ENCODE measurements around the gene ZNF217. TPM values are rescaled to one million over a fixed set of nuclear protein-coding genes. Genes with fewer than 3 reads are reported as not detected.
"Not testable (repeated sequence)": the region's sequence is repeated elsewhere in the genome, so short reads cannot be mapped to it uniquely, and the experiment has no call there.

ZNF217 gene
- total RNA-seq, 1 experiment from 2014 or later = 27.0 TPM

DNA sequence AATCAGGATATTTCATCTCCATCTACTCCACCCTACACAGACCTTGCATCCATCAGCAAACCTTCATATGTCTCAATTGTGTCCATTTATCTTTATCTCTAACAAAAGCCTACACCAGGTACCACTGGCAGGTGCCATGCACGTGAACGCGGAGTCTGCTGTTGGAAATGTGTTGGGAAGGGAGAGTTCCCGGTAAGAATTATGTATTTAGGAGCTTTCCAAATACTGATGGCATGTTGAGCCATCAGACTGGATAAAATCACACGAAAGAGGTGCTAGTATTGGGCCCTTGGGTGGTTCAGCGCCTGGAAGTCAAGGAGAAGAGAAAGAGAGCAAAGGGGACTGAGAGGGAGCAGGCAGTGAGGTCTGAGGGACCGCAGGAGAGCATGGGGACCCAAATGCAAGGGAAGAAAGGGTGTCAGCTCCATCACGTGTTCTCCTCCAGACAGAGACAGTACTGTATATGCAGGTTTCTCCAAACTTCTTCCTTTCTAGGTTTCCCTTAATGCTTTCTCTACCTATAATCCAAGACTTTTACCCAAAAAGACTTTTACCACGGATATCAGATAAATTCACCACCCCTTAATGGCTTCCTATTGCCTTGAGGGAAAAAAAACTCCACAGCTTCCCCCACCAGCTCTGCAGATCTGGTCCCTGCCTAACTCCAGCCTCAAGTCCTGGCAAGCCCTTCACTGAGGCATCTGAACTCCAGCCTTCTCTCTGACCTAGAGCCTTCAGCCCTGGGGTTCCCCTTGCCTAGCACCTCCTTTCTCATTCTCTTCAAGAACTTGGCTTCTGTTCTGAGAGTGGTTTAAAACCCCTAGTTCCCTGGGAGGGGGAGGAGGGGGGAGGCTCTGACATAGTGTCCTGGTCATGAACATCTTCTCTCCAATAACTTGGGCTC is 4.8 kb upstream of the ZNF217 start:
- no peaks in the 10 kb centered on the region for H3K9me3 ChIP-seq (ENCODE audit: low read depth, low read length, poor library complexity, severe bottlenecking)
- POLR2A ChIA-PET (ENCODE audit: low non-redundant PET) = no interaction called here
- H3K36me3 ChIP-seq (ENCODE audit: insufficient read depth, low read length, poor library complexity, severe bottlenecking) = no peaks in the 10 kb centered on the region
- peak overlapping the region; percentile 38 for H3K27ac ChIP-seq (ENCODE audit: low read depth, low read length, poor library complexity, severe bottlenecking)
- TF ChIP-seq, protein P1, sequence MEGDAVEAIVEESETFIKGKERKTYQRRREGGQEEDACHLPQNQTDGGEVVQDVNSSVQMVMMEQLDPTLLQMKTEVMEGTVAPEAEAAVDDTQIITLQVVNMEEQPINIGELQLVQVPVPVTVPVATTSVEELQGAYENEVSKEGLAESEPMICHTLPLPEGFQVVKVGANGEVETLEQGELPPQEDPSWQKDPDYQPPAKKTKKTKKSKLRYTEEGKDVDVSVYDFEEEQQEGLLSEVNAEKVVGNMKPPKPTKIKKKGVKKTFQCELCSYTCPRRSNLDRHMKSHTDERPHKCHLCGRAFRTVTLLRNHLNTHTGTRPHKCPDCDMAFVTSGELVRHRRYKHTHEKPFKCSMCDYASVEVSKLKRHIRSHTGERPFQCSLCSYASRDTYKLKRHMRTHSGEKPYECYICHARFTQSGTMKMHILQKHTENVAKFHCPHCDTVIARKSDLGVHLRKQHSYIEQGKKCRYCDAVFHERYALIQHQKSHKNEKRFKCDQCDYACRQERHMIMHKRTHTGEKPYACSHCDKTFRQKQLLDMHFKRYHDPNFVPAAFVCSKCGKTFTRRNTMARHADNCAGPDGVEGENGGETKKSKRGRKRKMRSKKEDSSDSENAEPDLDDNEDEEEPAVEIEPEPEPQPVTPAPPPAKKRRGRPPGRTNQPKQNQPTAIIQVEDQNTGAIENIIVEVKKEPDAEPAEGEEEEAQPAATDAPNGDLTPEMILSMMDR (conservative IDR thresholded peaks at IDR 0.05; ENCODE audit: low read depth, low read length) = no peak
- no peak for TF ChIP-seq EZH2 (IDR thresholded peaks at IDR 0.05; ENCODE audit: borderline replicate concordance, low read depth, low read length, poor library complexity, severe bottlenecking)
- DNase-seq (ENCODE audit: low spot score) = no peak
- H3K4me3 ChIP-seq (ENCODE audit: low read depth, low read length, poor library complexity, severe bottlenecking) = no peak overlapping the region
- intact Hi-C loops (cut with micrococcal nuclease; ENCODE audit: unreplicated experiment) = loop anchor here (5.0 to 10.0 kb wide), 3 partner anchors 79 to 229 kb away; no protein-coding TSS in a partner anchor
- CTCF ChIA-PET = no interaction called here
- no peaks in the 10 kb centered on the region for H3K27me3 ChIP-seq (replicated peaks; ENCODE audit: insufficient read depth, low read depth, low read length, poor library complexity)
- no TSS peak for BruUV-seq (replicated peaks)
- H3K4me1 ChIP-seq (ENCODE audit: insufficient read depth, low read length, poor library complexity, severe bottlenecking) = peaks cover 29% of the 10 kb centered on the region

DNA sequence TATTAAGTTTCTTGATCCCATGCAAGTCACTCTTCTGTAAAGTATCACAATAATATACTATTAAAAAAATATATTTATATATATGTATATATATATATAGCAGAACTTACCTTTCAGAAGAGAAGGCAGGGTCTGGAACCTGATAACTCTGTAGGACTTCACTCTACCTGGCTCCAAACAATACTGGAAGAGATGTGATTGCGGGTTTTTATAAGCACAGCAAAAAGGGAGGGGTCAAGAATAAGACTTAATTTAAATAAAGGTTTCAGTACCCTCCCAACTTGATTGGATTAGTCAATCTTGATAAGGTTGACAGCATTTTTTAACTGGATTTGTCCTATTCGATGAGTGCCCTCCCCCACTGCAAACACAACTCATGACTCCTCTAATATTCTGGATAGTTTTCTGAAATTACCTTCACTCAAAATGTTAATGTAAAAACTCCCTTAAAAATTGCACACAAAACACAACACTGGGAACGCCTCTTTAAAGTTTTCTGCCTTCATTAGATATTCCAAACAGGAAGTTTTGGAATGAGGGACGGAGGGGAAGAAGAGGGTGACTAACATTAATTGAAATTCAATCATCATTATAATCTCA is 4.0 kb upstream of the ZNF217 start:
- intact Hi-C loops (cut with micrococcal nuclease; ENCODE audit: unreplicated experiment) = loop anchor here (5.0 to 10.0 kb wide), 3 partner anchors 80 to 230 kb away; no protein-coding TSS in a partner anchor
- BruUV-seq (replicated peaks) = no TSS peak

DNA sequence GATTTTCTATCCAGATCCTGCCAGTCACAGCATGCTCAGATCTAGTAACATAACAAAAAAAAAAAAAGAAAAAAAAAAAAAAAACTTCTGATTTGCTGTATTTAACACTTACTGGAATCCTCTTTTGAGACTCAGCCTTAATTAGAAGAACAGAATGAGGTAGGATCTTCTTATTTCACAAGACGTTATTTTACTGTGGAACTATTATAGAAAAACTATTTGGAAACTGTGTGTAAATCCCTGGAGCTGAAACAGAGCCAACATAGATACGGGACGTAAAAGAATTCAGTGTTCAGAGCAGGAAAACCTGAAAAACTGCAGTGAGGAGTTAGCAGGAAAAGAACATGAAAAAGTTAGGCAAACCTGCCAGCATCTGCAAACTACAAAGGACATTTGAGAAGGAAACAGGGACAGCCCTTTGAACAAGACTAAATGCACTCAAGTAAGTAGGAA is 3.4 kb upstream of the ZNF217 start:
- ChIA-PET POLR2A (ENCODE audit: low non-redundant PET) (no interaction called here), CTCF (no interaction called here)
- Histone ChIP-seq H3K4me3 (ENCODE audit: low read depth, low read length, poor library complexity, severe bottlenecking) (peak overlapping the region; percentile 79), H3K27ac (ENCODE audit: low read depth, low read length, poor library complexity, severe bottlenecking) (peak overlapping the region; percentile 86), H3K27me3 (replicated peaks; ENCODE audit: insufficient read depth, low read depth, low read length, poor library complexity) (no peaks in the 10 kb centered on the region), H3K9me3 (ENCODE audit: low read depth, low read length, poor library complexity, severe bottlenecking) (no peaks in the 10 kb centered on the region), H3K36me3 (ENCODE audit: insufficient read depth, low read length, poor library complexity, severe bottlenecking) (no peaks in the 10 kb centered on the region), H3K4me1 (ENCODE audit: insufficient read depth, low read length, poor library complexity, severe bottlenecking) (peaks cover 29% of the 10 kb centered on the region)
- TSS peak; percentile 52 for BruUV-seq (replicated peaks)
- intact Hi-C loops (cut with micrococcal nuclease; ENCODE audit: unreplicated experiment) = loop anchor here (5.0 to 10.0 kb wide), 3 partner anchors 80 to 230 kb away; no protein-coding TSS in a partner anchor
- TF ChIP-seq EZH2 (IDR thresholded peaks at IDR 0.05; ENCODE audit: borderline replicate concordance, low read depth, low read length, poor library complexity, severe bottlenecking) = no peak
- TF ChIP-seq, protein P1 (conservative IDR thresholded peaks at IDR 0.05; ENCODE audit: low read depth, low read length) = no peak
- peak; percentile 14 for DNase-seq (ENCODE audit: low spot score)

More for the DNA sequence above, 4.0 kb upstream of the ZNF217 start:
- peaks cover 29% of the 10 kb centered on the region for H3K4me1 ChIP-seq (ENCODE audit: insufficient read depth, low read length, poor library complexity, severe bottlenecking)
- peak; percentile 32 for DNase-seq (ENCODE audit: low spot score)
- no peak for TF ChIP-seq EZH2 (IDR thresholded peaks at IDR 0.05; ENCODE audit: borderline replicate concordance, low read depth, low read length, poor library complexity, severe bottlenecking)
- H3K4me3 ChIP-seq (ENCODE audit: low read depth, low read length, poor library complexity, severe bottlenecking) = peak overlapping the region; percentile 79
- H3K9me3 ChIP-seq (ENCODE audit: low read depth, low read length, poor library complexity, severe bottlenecking) = no peaks in the 10 kb centered on the region
- H3K27me3 ChIP-seq (replicated peaks; ENCODE audit: insufficient read depth, low read depth, low read length, poor library complexity) = no peaks in the 10 kb centered on the region
- ChIA-PET CTCF (no interaction called here), POLR2A (ENCODE audit: low non-redundant PET) (no interaction called here)
- H3K36me3 ChIP-seq (ENCODE audit: insufficient read depth, low read length, poor library complexity, severe bottlenecking) = no peaks in the 10 kb centered on the region
- no peak overlapping the region for H3K27ac ChIP-seq (ENCODE audit: low read depth, low read length, poor library complexity, severe bottlenecking)

DNA sequence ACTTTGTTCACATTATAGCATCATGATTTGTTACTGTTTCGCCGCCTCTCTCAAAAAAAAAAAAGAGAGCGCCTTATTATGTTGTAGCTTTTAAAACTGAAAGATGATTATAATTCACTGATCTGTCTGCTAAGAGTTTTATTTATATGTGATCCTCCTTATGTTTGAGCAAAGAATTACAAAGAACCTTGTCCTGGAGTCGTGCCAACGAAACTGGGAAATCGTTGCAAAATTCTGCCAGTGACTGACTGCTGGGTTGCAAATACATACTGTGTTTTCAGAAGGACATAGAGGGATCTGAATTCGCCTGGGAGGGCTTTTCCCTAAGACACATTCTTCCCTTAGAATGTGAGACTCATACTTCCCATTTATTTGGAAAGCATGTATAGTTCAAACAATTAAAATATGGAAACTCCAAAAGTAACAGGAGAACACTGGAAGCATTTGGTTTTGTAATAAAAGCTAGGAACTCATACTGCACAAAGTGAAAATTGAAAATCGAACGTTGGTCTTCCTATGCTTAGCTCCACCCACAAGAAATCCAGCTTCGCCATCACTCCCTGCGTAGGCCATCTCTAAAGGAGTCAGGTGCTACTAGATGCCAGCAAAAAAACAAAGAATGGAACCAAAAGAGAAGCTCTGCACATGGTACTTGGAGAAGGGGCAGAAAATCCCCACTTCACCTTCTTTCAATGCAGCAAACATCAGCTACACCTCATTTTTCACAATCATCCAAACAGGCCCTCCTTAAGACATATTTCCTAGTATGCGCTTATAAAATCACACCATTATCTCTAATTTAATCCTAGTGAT is 2.8 kb upstream of the ZNF217 start:
- H3K4me1 ChIP-seq (ENCODE audit: insufficient read depth, low read length, poor library complexity, severe bottlenecking) = peaks cover 34% of the 10 kb centered on the region
- not testable (repeated sequence) for H3K27me3 ChIP-seq (replicated peaks; ENCODE audit: insufficient read depth, low read depth, low read length, poor library complexity); BruUV-seq (replicated peaks); H3K9me3 ChIP-seq (ENCODE audit: low read depth, low read length, poor library complexity, severe bottlenecking); H3K36me3 ChIP-seq (ENCODE audit: insufficient read depth, low read length, poor library complexity, severe bottlenecking)
- H3K27ac ChIP-seq (ENCODE audit: low read depth, low read length, poor library complexity, severe bottlenecking) = peak overlapping the region; percentile 86
- peak overlapping the region; percentile 79 for H3K4me3 ChIP-seq (ENCODE audit: low read depth, low read length, poor library complexity, severe bottlenecking)
- ChIA-PET CTCF (interaction anchor here (0.7 kb wide), 1 partner anchor 65 kb away, joined by 4 read pairs; no protein-coding TSS in a partner anchor), POLR2A (ENCODE audit: low non-redundant PET) (interaction anchor here (0.6 kb wide), 1 partner anchor 27 kb away, joined by 3 read pairs; no protein-coding TSS in a partner anchor)
- DNase-seq (ENCODE audit: low spot score) = peak; percentile 63
- intact Hi-C loops (cut with micrococcal nuclease; ENCODE audit: unreplicated experiment) = loop anchor here (5.0 to 10.0 kb wide), 3 partner anchors 81 to 231 kb away; no protein-coding TSS in a partner anchor

DNA sequence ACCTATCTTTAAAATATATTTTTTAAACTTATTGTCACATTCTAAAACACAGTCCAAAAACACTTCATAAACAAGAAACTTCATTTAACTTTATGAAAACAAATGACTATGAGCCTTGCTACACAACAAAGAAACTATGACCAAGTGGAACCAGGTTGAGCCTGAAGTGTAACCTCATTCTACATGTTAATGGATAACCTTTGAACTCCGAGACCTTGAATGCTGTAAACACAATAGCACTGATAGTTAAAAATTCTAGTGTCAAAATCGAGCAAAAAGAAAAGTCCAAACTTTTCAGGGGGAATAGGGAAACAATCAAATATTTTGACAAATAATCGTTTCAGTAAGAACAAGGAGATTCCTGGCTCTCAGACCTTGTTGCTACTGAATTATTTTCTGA is 2.1 kb upstream of the ZNF217 start:
- H3K27ac ChIP-seq (ENCODE audit: low read depth, low read length, poor library complexity, severe bottlenecking) = peak overlapping the region; percentile 86
- BruUV-seq (replicated peaks); H3K36me3 ChIP-seq (ENCODE audit: insufficient read depth, low read length, poor library complexity, severe bottlenecking); H3K9me3 ChIP-seq (ENCODE audit: low read depth, low read length, poor library complexity, severe bottlenecking); DNase-seq (ENCODE audit: low spot score); H3K27me3 ChIP-seq (replicated peaks; ENCODE audit: insufficient read depth, low read depth, low read length, poor library complexity); POLR2A ChIA-PET (ENCODE audit: low non-redundant PET): not testable (repeated sequence)
- H3K4me1 ChIP-seq (ENCODE audit: insufficient read depth, low read length, poor library complexity, severe bottlenecking) = peaks cover 39% of the 10 kb centered on the region
- CTCF ChIA-PET = interaction anchor here (0.7 kb wide), 1 partner anchor 66 kb away, joined by 4 read pairs; no protein-coding TSS in a partner anchor
- peak overlapping the region; percentile 79 for H3K4me3 ChIP-seq (ENCODE audit: low read depth, low read length, poor library complexity, severe bottlenecking)
- intact Hi-C loops (cut with micrococcal nuclease; ENCODE audit: unreplicated experiment) = loop anchor here (5.0 to 10.0 kb wide), 3 partner anchors 82 to 232 kb away; no protein-coding TSS in a partner anchor

Data from A673 (cell line).